HEK293T (cell line): ENCODE measurements around the gene SPRR2F.

Experiments used
- CTCF ChIA-PET: fragments of 350-600 bp; formaldehyde crosslinking; extraction: SDS; loops from one replicate; lab custom pipeline; 2021; ENCODE audit warnings: antibody characterized with exemption, inconsistent platforms; lab: Yijun Ruan, JAX
- POLR2A ChIA-PET: fragments of 350-600 bp; formaldehyde crosslinking; extraction: SDS; loops from one replicate; lab custom pipeline; 2020; ENCODE audit warnings: antibody characterized with exemption, inconsistent platforms; lab: Yijun Ruan, JAX
- DNase-seq: peaks from one replicate; pipeline ENCODE4 v3.0.0; 2012; ENCODE audit warnings: mixed read lengths; ENCODE audit errors: extremely low spot score
- ARNT ChIP-seq: fragments of 450-650 bp; IDR thresholded peaks from 2 replicates; pipeline ENCODE4 v1.6.1; 2017; ENCODE audit warnings: mild to moderate bottlenecking
- BHLHE40 ChIP-seq: fragments of 450-650 bp; IDR thresholded peaks from 2 replicates; pipeline ENCODE4 v1.6.1; 2016; ENCODE audit warnings: mild to moderate bottlenecking, moderate library complexity, borderline replicate concordance
- CTBP1 ChIP-seq: fragments of 450-650 bp; IDR thresholded peaks from 2 replicates; pipeline ENCODE4 v1.6.1; 2016; ENCODE audit warnings: borderline replicate concordance
- ELF4 ChIP-seq: fragments of 450-650 bp; IDR thresholded peaks from 2 replicates; pipeline ENCODE4 v1.6.1; 2017; ENCODE audit warnings: antibody characterized with exemption
- FOXA1 ChIP-seq: fragments of 450-650 bp; IDR thresholded peaks from 2 replicates; pipeline ENCODE4 v1.6.1; 2016; ENCODE audit warnings: mild to moderate bottlenecking
- FOXK2 ChIP-seq: fragments of 450-650 bp; IDR thresholded peaks from 2 replicates; pipeline ENCODE4 v1.6.1; 2016; ENCODE audit warnings: mild to moderate bottlenecking
- FOXM1 ChIP-seq: fragments of 450-650 bp; IDR thresholded peaks from 2 replicates; pipeline ENCODE4 v1.6.1; 2017; ENCODE audit warnings: mild to moderate bottlenecking, borderline replicate concordance
- HDGF ChIP-seq: fragments of 450-650 bp; IDR thresholded peaks from 2 replicates; pipeline ENCODE4 v1.6.1; 2017; ENCODE audit warnings: antibody characterized with exemption, borderline replicate concordance
- L3MBTL2 ChIP-seq: fragments of 450-650 bp; conservative IDR thresholded peaks from 2 replicates; pipeline ENCODE4 v1.6.1; 2016; ENCODE audit warnings: mild to moderate bottlenecking
- LEF1 ChIP-seq: fragments of 450-650 bp; IDR thresholded peaks from 2 replicates; pipeline ENCODE4 v1.6.1; 2017; ENCODE audit warnings: mild to moderate bottlenecking, borderline replicate concordance
- NFRKB ChIP-seq: fragments of 450-650 bp; IDR thresholded peaks from 2 replicates; pipeline ENCODE4 v1.6.1; 2016; ENCODE audit warnings: mild to moderate bottlenecking, moderate library complexity
- SP1 ChIP-seq: fragments of 450-650 bp; IDR thresholded peaks from 2 replicates; pipeline ENCODE4 v1.6.1; 2017
- SUZ12 ChIP-seq: fragments of 450-650 bp; IDR thresholded peaks from 2 replicates; pipeline ENCODE4 v1.6.1; 2016; ENCODE audit warnings: mild to moderate bottlenecking
- TARDBP ChIP-seq: fragments of 450-650 bp; IDR thresholded peaks from 2 replicates; pipeline ENCODE4 v1.6.1; 2016
- ZNF384 ChIP-seq: fragments of 450-650 bp; IDR thresholded peaks from 2 replicates; pipeline ENCODE4 v1.6.1; 2016
- TF ChIP-seq, protein P1 (sequence below): fragments of 450-650 bp; IDR thresholded peaks from 2 replicates; pipeline ENCODE4 v1.6.1; 2016

SPRR2F gene

DNA sequence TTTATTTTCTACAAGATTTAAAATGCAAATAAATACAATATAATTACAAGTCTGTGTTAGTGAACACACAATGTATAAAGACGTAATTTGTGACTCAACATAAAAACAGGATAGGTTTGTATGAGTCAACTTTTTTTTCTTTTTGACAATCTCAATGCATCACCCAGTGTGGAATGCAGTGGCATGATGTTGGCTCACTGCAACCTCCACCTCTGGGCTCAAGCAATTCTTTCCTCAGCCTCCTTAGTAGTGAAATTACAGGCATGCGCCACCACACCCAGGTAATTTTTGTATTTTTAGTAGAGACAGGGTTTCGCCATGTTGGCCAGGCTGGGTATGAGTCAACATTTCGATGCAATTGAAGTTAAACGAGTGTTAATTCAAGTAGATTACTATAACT is 13.1 kb downstream of the SPRR2F start:
- TF ChIP-seq TARDBP (no peak), CTBP1 (no peak), SUZ12 (no peak), LEF1 (no peak), FOXK2 (no peak), BHLHE40 (no peak), L3MBTL2 (no peak), HDGF (no peak), ELF4 (no peak), FOXM1 (no peak), ARNT (no peak), NFRKB (no peak), ZNF384 (no peak), FOXA1 (no peak), SP1 (no peak)
- TF ChIP-seq, protein P1, sequence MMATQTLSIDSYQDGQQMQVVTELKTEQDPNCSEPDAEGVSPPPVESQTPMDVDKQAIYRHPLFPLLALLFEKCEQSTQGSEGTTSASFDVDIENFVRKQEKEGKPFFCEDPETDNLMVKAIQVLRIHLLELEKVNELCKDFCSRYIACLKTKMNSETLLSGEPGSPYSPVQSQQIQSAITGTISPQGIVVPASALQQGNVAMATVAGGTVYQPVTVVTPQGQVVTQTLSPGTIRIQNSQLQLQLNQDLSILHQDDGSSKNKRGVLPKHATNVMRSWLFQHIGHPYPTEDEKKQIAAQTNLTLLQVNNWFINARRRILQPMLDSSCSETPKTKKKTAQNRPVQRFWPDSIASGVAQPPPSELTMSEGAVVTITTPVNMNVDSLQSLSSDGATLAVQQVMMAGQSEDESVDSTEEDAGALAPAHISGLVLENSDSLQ = no peak
- POLR2A ChIA-PET = no interaction called here
- no peak for DNase-seq
- CTCF ChIA-PET = no interaction called here

GRCh38 chr1:153099461-153100045 is 13.8 kb downstream of the SPRR2F start:
- POLR2A ChIA-PET = no interaction called here
- TF ChIP-seq ARNT = no peak
- DNase-seq = no peak
- CTCF ChIA-PET = no interaction called here

DNA sequence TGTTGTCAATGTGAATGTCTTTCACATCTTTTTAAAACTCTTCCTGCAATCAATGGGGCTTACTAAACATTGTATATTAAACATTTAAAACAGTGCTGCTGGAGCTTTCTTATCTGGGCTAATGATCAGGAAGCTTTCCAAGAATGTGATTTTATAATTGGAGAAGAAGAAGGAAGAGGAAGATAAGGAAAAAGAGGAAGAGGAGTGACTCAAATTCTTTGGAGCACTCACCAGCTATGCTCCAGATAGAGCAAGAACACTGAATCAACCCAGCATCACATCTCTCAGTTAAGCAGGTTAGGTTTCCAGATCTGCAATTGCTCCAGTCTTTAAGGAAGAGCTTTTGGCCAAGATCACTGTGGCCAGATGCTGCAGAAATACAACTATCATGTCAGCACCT is 17.6 kb downstream of the SPRR2F start:
- POLR2A ChIA-PET = no interaction called here
- CTCF ChIA-PET = interaction anchor here (0.6 kb wide), 1 partner anchor 133 kb away, joined by 3 read pairs; no protein-coding TSS in a partner anchor
- no peak for DNase-seq
- TF ChIP-seq CTBP1 (no peak), ZNF384 (no peak), NFRKB (no peak), LEF1 (no peak), FOXM1 (no peak), ARNT (no peak), FOXA1 (no peak), BHLHE40 (no peak), L3MBTL2 (no peak), TARDBP (no peak), SP1 (no peak), HDGF (no peak), SUZ12 (no peak), ELF4 (no peak), FOXK2 (no peak)
- TF ChIP-seq, protein P1 = no peak

DNA sequence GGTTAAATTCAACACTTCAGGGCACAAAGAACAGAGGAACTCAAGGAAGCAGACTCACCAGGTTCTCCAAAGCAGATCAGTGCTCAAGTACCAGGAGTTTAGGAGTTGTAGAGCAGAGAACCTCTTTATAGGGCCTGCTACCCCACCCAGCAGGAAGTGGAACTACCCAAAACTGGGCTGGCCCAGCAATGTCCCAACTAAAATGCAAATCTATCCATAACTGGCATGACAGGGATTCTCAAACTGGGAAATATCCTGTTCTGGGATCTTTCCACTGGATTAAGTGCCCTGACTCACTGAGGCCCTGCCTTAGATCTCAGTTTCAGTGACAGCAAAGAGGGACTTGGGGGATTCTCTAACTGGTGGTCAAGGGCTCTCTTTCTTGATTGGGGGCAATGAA is 18.9 kb downstream of the SPRR2F start, which contains the start of gene SPRR2E:
TSS of gene SPRR2E (minus strand) at position 101 of the 400 bp plus-strand sequence. CDS start 775 bp downstream, outside the sequence.
- ChIA-PET CTCF (no interaction called here), POLR2A (no interaction called here)
- no peak for DNase-seq
- TF ChIP-seq HDGF (no peak), ELF4 (no peak), FOXK2 (no peak), LEF1 (no peak), ARNT (no peak), SP1 (no peak), SUZ12 (no peak), NFRKB (no peak), FOXA1 (no peak), L3MBTL2 (no peak), CTBP1 (no peak), TARDBP (no peak), BHLHE40 (no peak)
- TF ChIP-seq, protein P1 = no peak

GRCh38 chr1:153087652-153088051 is 25.7 kb downstream of the SPRR2F start:
- CTCF ChIA-PET = no interaction called here

DNA sequence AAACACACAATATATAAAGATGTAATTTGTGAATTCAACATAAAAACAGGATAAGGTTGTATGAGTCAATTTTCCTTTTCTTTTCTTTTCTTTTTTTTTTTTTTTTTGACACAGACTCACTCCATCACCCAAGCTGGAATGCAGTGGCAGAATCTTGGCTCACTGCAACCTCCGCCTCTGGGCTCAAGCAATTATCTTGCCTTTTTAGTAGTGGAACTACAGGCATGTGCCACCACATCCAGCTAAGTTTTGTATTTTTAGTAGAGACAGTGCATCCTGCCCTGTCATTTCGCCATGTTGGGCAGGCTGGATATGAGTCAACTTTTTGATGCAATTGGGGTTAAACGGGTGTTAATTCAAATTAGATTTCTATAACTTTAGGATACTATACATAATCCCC is 31.6 kb downstream of the SPRR2F start:
- POLR2A ChIA-PET = no interaction called here
- DNase-seq = no peak
- CTCF ChIA-PET = no interaction called here
- TF ChIP-seq ARNT (no peak), LEF1 (no peak), FOXA1 (no peak), TARDBP (no peak)
- TF ChIP-seq, protein P1 = no peak

More at GRCh38 chr1:153087652-153088051, 25.7 kb downstream of the SPRR2F start:
- DNase-seq = no peak
- TF ChIP-seq SP1 (no peak), ZNF384 (no peak), L3MBTL2 (no peak), TARDBP (no peak), SUZ12 (no peak), ELF4 (no peak)
- POLR2A ChIA-PET = no interaction called here
